Stimulated activated CD8-positive, alpha-beta memory T cell treated with anti-CD3 and anti-CD28 coated beads, Interleukin-4, amount 100 ng/mL, for 4 hours (primary cell): ENCODE results near the gene RAPH1.

Experiments used
- DNase-seq, 2 donors: peaks; one replicate each; pipeline ENCODE4 v3.0.0-alpha.2; 2020; ENCODE audit warnings: low read depth in 2 of 2, low spot score in 1 of 2

RAPH1 gene

GRCh38 chr2:203492965-203493364 is 42.1 kb downstream of the RAPH1 start:
- no peak for DNase-seq

- no peak for DNase-seq
Measured at GRCh38 chr2:203490391-203490790, 44.7 kb downstream of the RAPH1 start.

GRCh38 chr2:203489531-203489930 is 45.6 kb downstream of the RAPH1 start:
- DNase-seq: no peak

GRCh38 chr2:203484266-203485112 is 50.6 kb downstream of the RAPH1 start:
- DNase-seq: no peak

GRCh38 chr2:203480623-203481022 is 54.5 kb downstream of the RAPH1 start:
- no peak for DNase-seq

- no peak for DNase-seq
Measured at GRCh38 chr2:203476881-203477280, 58.2 kb downstream of the RAPH1 start.

- DNase-seq: no peak
Measured at GRCh38 chr2:203471323-203471722, 63.8 kb downstream of the RAPH1 start.

GRCh38 chr2:203470371-203470770 is 64.7 kb downstream of the RAPH1 start:
- DNase-seq: no peak

GRCh38 chr2:203469546-203469945 is 65.6 kb downstream of the RAPH1 start:
- no peak for DNase-seq

- DNase-seq: no peak
Measured at GRCh38 chr2:203463266-203463678, 71.8 kb downstream of the RAPH1 start.

GRCh38 chr2:203462308-203462707 is 72.8 kb downstream of the RAPH1 start:
- DNase-seq: no peak

GRCh38 chr2:203461746-203462145 is 73.4 kb downstream of the RAPH1 start:
- DNase-seq: no peak

- no peak for DNase-seq
Measured at GRCh38 chr2:203455209-203455608, 79.9 kb downstream of the RAPH1 start.

GRCh38 chr2:203453858-203454451 is 81.1 kb downstream of the RAPH1 start:
- DNase-seq: no peak

- DNase-seq: no peak
Measured at GRCh38 chr2:203451689-203452088, 83.4 kb downstream of the RAPH1 start.

GRCh38 chr2:203451011-203451410 is 84.1 kb downstream of the RAPH1 start:
- no peak for DNase-seq

GRCh38 chr2:203450561-203450960 is 84.5 kb downstream of the RAPH1 start:
- DNase-seq: no peak

GRCh38 chr2:203446780-203447179 is 88.3 kb downstream of the RAPH1 start:
- DNase-seq: no peak

GRCh38 chr2:203446071-203446481 is 89.0 kb downstream of the RAPH1 start:
- no peak for DNase-seq

GRCh38 chr2:203444738-203445137 is 90.4 kb downstream of the RAPH1 start:
- no peak for DNase-seq

GRCh38 chr2:203442463-203442862 is 92.6 kb downstream of the RAPH1 start:
- DNase-seq: no peak

GRCh38 chr2:203441463-203441862 is 93.6 kb downstream of the RAPH1 start:
- no peak for DNase-seq

- DNase-seq: no peak
Measured at GRCh38 chr2:203440671-203441070, 94.4 kb downstream of the RAPH1 start.
